ENCODE data around the gene FAM151A. TPM values are rescaled to one million over a fixed set of nuclear protein-coding genes. Genes with fewer than 3 reads are reported as not detected.

The FAM151A gene
- total and polyA plus RNA-seq, 2 experiments from 2014 or later = 9.8 to 13.5 TPM

GRCh38 chr1:54652168-54652567 is 28.8 kb upstream of the FAM151A start:
- H3K4me3 ChIP-seq = no peak overlapping the region
- no peaks in the 10 kb centered on the region for H3K79me2 ChIP-seq
- no peak for DNase-seq (ENCODE audit: low spot score)
- TF ChIP-seq, protein P1, sequence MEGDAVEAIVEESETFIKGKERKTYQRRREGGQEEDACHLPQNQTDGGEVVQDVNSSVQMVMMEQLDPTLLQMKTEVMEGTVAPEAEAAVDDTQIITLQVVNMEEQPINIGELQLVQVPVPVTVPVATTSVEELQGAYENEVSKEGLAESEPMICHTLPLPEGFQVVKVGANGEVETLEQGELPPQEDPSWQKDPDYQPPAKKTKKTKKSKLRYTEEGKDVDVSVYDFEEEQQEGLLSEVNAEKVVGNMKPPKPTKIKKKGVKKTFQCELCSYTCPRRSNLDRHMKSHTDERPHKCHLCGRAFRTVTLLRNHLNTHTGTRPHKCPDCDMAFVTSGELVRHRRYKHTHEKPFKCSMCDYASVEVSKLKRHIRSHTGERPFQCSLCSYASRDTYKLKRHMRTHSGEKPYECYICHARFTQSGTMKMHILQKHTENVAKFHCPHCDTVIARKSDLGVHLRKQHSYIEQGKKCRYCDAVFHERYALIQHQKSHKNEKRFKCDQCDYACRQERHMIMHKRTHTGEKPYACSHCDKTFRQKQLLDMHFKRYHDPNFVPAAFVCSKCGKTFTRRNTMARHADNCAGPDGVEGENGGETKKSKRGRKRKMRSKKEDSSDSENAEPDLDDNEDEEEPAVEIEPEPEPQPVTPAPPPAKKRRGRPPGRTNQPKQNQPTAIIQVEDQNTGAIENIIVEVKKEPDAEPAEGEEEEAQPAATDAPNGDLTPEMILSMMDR (IDR thresholded peaks at IDR 0.05; ENCODE audit: poor library complexity) = no peak
- TF ChIP-seq EZH2 (IDR thresholded peaks at IDR 0.05; ENCODE audit: borderline replicate concordance) = no peak
- TF ChIP-seq EZH2phosphoT487 (IDR thresholded peaks at IDR 0.05; ENCODE audit: low read depth, severe bottlenecking, unreplicated experiment) = no peak
- no peaks in the 10 kb centered on the region for H3K27me3 ChIP-seq
- H3K4me1 ChIP-seq (ENCODE audit: insufficient read depth) = peaks cover 27% of the 10 kb centered on the region
- no peaks in the 10 kb centered on the region for H3K36me3 ChIP-seq (replicated peaks; ENCODE audit: insufficient read depth, low read depth)
- H3K9me3 ChIP-seq (ENCODE audit: low read depth) = no peaks in the 10 kb centered on the region
- no peak overlapping the region for H2AFZ ChIP-seq
- H4K20me1 ChIP-seq (ENCODE audit: insufficient read depth, poor library complexity, severe bottlenecking) = no peaks in the 10 kb centered on the region
- H3K9me2 ChIP-seq (replicated peaks; ENCODE audit: insufficient read depth) = no peaks in the 10 kb centered on the region
- no peak overlapping the region for H3K4me2 ChIP-seq
- no peak overlapping the region for H3K27ac ChIP-seq

DNA sequence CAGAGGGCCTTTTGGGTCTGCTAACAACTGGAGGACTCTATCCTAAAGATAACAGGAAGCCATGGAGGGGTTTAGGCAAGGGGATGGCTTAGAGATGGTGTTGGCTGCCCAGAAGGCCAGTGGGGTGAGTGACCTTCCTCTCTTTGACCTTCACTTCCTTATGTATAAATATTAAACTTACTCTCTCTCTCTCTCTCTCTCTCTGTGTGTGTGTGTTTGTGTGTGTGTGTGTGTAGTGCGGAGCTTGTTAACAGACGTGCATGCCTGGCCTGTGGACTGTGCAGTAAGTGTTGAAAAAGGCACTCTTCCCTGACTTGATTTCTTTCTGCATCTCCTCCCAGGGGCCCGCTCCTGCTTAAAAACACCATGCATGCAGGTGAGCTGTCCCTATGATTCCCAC is 28.3 kb upstream of the FAM151A start:
- Histone ChIP-seq H3K27me3 (no peaks in the 10 kb centered on the region), H3K9me2 (replicated peaks; ENCODE audit: insufficient read depth) (no peaks in the 10 kb centered on the region), H2AFZ (no peak overlapping the region), H3K4me2 (no peak overlapping the region), H4K20me1 (ENCODE audit: insufficient read depth, poor library complexity, severe bottlenecking) (no peaks in the 10 kb centered on the region), H3K36me3 (replicated peaks; ENCODE audit: insufficient read depth, low read depth) (no peaks in the 10 kb centered on the region), H3K27ac (no peak overlapping the region), H3K4me3 (no peak overlapping the region), H3K4me1 (ENCODE audit: insufficient read depth) (peaks cover 27% of the 10 kb centered on the region), H3K79me2 (no peaks in the 10 kb centered on the region), H3K9me3 (ENCODE audit: low read depth) (no peaks in the 10 kb centered on the region)
- TF ChIP-seq EZH2 (IDR thresholded peaks at IDR 0.05; ENCODE audit: borderline replicate concordance) = no peak
- no peak for TF ChIP-seq EZH2phosphoT487 (IDR thresholded peaks at IDR 0.05; ENCODE audit: low read depth, severe bottlenecking, unreplicated experiment)
- TF ChIP-seq, protein P1 (IDR thresholded peaks at IDR 0.05; ENCODE audit: poor library complexity) = no peak
- DNase-seq (ENCODE audit: low spot score) = no peak
- WGBS (ENCODE audit: low lambda C conversion rate, missing lambda C conversion rate) = 75% methylated on average over 3 of the region's 3 CpGs

DNA sequence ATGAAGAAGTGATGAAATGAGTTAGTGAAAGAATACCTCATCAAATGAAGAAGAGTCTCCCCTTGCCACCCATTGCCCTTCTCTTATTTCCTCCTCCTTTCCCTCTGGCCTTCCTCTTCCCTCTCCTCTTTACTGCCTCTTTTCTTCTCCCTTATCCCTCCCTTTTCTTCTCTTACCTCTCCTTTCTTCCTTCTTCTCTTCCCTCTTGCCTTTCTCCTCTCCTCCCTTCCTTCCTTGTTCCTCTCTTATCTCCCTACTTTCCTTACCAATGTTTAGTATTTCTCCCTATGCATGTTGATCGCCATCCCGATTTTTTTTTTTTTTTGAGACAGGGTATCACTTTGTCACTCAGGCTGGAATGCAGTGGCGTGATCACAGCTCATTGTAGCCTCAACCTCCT is 27.1 kb upstream of the FAM151A start:
- no peak overlapping the region for H3K4me3 ChIP-seq
- H3K4me2 ChIP-seq = no peak overlapping the region
- no peaks in the 10 kb centered on the region for H3K27me3 ChIP-seq
- H3K79me2 ChIP-seq = no peaks in the 10 kb centered on the region
- no peak for DNase-seq (ENCODE audit: low spot score)
- peak overlapping the region; percentile 41 for H3K27ac ChIP-seq
- H3K4me1 ChIP-seq (ENCODE audit: insufficient read depth) = peaks cover 27% of the 10 kb centered on the region
- H3K36me3 ChIP-seq (replicated peaks; ENCODE audit: insufficient read depth, low read depth) = no peaks in the 10 kb centered on the region
- H3K9me2 ChIP-seq (replicated peaks; ENCODE audit: insufficient read depth) = no peaks in the 10 kb centered on the region
- no peaks in the 10 kb centered on the region for H3K9me3 ChIP-seq (ENCODE audit: low read depth)
- TF ChIP-seq EZH2phosphoT487 (IDR thresholded peaks at IDR 0.05; ENCODE audit: low read depth, severe bottlenecking, unreplicated experiment) = no peak
- TF ChIP-seq, protein P1 (IDR thresholded peaks at IDR 0.05; ENCODE audit: poor library complexity) = no peak
- no peak for TF ChIP-seq EZH2 (IDR thresholded peaks at IDR 0.05; ENCODE audit: borderline replicate concordance)
- no peaks in the 10 kb centered on the region for H4K20me1 ChIP-seq (ENCODE audit: insufficient read depth, poor library complexity, severe bottlenecking)
- WGBS (ENCODE audit: low lambda C conversion rate, missing lambda C conversion rate) = 91% methylated on average over 3 of the region's 3 CpGs
- no peak overlapping the region for H2AFZ ChIP-seq

DNA sequence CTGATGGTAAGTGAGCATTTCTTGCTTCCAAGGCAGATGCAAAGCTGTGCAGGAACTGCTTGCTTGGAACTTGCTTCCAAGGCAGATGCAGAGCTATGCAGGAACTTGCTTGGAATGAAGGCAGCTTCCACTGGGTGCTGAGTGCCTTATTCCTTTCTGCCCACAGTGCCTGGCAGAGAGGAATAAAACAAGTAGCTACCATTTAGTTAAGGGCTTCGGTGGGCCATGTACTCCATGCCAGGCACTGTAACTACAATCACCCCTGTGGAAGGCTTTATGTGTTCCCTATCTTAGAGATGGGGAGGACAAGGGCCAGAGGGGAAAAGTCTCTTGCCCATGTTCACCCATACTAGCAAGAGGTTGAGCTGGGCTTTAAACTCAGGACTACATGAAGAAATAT is 26.6 kb upstream of the FAM151A start:
- H3K4me2 ChIP-seq = no peak overlapping the region
- H2AFZ ChIP-seq = no peak overlapping the region
- no peak overlapping the region for H3K4me3 ChIP-seq
- 87% methylated on average over 1 of the region's 1 CpG for WGBS (ENCODE audit: low lambda C conversion rate, missing lambda C conversion rate)
- no peaks in the 10 kb centered on the region for H3K36me3 ChIP-seq (replicated peaks; ENCODE audit: insufficient read depth, low read depth)
- H3K9me2 ChIP-seq (replicated peaks; ENCODE audit: insufficient read depth) = no peaks in the 10 kb centered on the region
- H3K27ac ChIP-seq = peak overlapping the region; percentile 41
- no peaks in the 10 kb centered on the region for H3K79me2 ChIP-seq
- DNase-seq (ENCODE audit: low spot score) = no peak
- no peaks in the 10 kb centered on the region for H4K20me1 ChIP-seq (ENCODE audit: insufficient read depth, poor library complexity, severe bottlenecking)
- no peaks in the 10 kb centered on the region for H3K9me3 ChIP-seq (ENCODE audit: low read depth)
- TF ChIP-seq, protein P1 (IDR thresholded peaks at IDR 0.05; ENCODE audit: poor library complexity) = no peak
- no peak for TF ChIP-seq EZH2phosphoT487 (IDR thresholded peaks at IDR 0.05; ENCODE audit: low read depth, severe bottlenecking, unreplicated experiment)
- no peak for TF ChIP-seq EZH2 (IDR thresholded peaks at IDR 0.05; ENCODE audit: borderline replicate concordance)
- peaks cover 27% of the 10 kb centered on the region for H3K4me1 ChIP-seq (ENCODE audit: insufficient read depth)
- H3K27me3 ChIP-seq = no peaks in the 10 kb centered on the region
